GM12892 (cell line): ENCODE data around the gene ZNF695.

Source experiments
- POLR2A ChIP-seq: IDR thresholded peaks from 2 replicates; pipeline ENCODE4 v1.6.1; 2011; ENCODE audit warnings: low read depth, low read length, control low read depth
- POLR2AphosphoS5 ChIP-seq: IDR thresholded peaks from 2 replicates; pipeline ENCODE4 v1.6.1; 2011; ENCODE audit warnings: low read depth, low read length, control low read depth
- TAF1 ChIP-seq: IDR thresholded peaks from 2 replicates; pipeline ENCODE4 v1.6.1; 2011; ENCODE audit warnings: low read depth, mild to moderate bottlenecking, control low read depth, low read length, borderline replicate concordance

DNA sequence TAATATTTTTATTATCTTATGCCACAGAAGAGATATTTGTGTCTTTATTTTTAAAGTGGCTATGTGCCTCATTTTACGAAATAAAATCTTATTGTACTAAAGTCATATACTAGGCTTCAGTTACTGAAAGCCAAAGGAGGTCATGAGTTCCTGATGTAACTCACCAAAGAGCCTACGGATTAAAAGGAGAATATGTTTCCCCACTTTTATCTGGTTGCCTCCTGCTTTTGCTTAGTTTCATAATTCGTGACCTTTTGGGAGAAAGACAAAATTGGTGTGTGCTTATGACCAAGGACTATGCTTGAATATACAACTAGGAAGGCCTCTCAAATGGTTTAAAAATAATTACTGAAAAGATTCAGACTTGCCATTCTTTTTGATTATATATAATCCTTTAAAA, 57.9 kb downstream of the ZNF695 start:
- TF ChIP-seq POLR2AphosphoS5 (no peak), POLR2A (no peak), TAF1 (no peak)
